GM12872 (cell line): ENCODE measurements around the gene AHRR.

Experiments used
- CTCF ChIP-seq: IDR thresholded peaks from 3 replicates; pipeline ENCODE4 v1.5.1; 2011; ENCODE audit warnings: low read depth, mild to moderate bottlenecking, low read length, moderate library complexity; ENCODE audit not compliant: insufficient read depth

The AHRR gene

DNA sequence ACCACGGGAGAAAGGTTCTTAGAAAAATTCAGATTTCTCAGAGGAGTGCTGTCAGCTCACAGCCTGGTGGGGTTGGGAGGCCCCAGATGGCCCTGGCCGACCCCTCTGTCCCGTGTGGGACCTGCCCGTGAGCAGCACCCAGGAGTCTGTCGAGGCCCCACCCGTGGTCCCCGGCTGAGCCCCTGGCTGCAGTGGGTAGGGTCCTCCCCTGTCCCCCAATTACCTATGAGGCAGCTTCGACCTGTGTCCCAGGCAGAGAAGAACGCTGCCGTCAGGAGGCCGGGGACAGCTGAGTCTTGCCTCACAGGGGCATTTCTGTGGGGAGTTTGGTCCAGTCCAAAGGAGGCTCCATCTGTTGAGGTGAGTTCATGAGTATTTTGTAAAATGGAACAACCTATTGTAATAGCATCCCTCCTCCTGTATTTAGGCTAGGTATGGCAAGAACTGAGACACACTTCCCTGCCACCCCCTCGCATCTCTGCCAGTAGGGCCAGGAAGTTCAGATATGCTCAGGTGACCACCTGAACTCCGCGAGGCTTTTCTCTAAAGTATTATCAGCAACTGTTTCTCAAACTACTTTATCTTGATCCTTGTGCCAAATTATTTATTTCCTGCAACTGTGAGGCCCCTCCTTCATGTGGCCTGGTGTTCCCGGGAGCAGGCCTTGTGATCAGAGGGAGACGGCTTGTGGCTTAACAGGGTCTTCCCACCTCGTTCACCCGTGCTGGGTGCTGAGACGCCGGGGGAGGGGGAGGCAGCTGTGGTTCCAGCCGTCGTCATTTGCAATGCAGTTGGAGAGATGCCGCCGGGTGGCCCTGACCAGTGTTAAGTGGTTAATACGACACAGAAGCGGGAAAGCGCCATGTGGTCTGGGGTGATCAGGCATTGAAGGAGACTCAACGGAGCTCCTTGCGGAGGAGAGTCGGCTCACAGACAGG, 1.7 kb downstream of the AHRR start:
- TF ChIP-seq CTCF, result no peak

GRCh38 chr5:324736-325612, 3.5 kb downstream of the AHRR start:
- no peak for TF ChIP-seq CTCF

- TF ChIP-seq CTCF, result no peak
These were observed 4.6 kb downstream of the AHRR start for GRCh38 chr5:326109-326508.

DNA sequence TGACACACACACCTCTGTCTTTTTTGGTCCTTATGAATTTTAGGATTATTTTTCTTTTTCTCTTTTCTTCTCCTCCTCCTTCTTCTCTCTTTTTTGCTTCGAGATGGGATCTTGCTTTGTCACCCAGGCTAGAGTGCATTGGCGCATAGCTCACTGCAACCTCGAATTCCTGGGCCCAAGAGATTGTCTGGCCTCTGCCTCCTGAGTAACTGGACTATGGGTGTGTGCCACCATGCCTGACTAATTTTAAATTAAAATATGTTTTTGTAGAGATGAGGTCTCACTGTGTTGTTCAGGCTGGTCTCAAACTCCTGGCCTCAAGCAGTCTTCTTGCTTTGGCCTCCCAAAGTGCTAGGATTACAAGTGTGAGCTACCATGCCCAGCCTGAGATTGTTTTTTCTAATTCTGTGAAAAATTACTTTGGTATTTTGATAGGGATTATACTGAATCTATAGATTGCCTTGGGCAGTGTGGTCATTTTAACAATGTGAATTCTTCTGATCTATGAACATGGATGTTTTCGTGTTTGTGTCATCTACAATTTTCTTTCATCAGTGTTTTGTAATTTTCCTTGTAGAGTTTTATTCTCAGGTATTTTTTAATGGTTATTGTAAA, 7.7 kb downstream of the AHRR start:
- no peak for TF ChIP-seq CTCF

DNA sequence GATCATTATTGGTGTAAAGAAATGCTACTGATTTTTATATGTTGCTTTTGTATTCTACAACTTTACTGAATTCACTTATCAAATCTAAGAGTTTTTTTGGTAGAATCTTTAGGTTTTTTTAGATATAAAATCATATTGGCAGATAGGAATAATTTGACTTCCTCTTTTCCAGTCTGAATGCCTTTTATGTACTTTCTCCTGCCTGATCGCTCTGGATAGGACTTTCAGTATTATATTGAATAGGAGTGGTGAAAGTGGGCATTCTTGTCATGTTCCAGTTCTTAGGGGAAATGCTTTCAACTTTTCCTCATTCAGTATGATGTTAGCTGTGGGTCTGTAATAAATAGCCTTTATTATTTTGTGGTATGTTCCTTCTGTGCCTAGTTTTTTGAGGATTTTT, 8.3 kb downstream of the AHRR start:
- no peak for TF ChIP-seq CTCF

DNA sequence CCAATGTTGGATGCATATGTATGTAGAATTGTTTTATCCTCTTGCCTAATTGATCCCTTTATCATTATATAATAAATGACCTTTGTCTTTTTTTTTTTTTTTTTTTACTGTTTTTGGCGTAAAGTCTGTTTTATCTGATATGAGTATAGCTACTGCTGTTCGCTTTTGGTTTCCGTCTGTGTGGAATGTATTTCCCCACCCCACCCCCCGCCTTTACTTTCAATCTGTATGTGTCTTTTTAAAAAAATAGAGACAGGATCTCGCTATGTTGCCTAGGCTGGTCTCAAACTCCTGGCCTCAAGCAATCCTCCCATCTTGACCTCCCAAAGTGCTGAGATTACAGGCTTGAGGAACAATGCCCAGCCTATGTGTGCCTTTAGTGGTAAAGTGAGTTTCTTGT, 11.3 kb downstream of the AHRR start:
- no peak for TF ChIP-seq CTCF

GRCh38 chr5:333945-334344, 12.4 kb downstream of the AHRR start:
- TF ChIP-seq CTCF, result no peak
